Left colon (tissue), 2 donors: ENCODE data around the gene ARFRP1. TPM values are rescaled to one million over a fixed set of nuclear protein-coding genes. Genes with fewer than 3 reads are reported as not detected.
"Not testable (repeated sequence)": the region's sequence is repeated elsewhere in the genome, so short reads cannot be mapped to it uniquely, and the experiment has no call there.

Experiments used
- ATAC-seq: fragments of 200-7000 bp; cut with Tn5 transposase; one replicate; pipeline ENCODE4 v1.9.1; 2020; ENCODE audit warnings: mild to moderate bottlenecking, moderate library complexity
- DNase-seq, 2 donors: peaks; one replicate each; pipeline ENCODE4 v3.0.0-alpha.2; 2020
- intact Hi-C, 2 donors: fragments of 100-400 bp; cut with DNase I in 1 of 2; cut with micrococcal nuclease in 1 of 2; formaldehyde crosslinking; loops; one replicate each; pipeline versions ENCODE4 v1.11.2 to v1.14.0; 2022; cut with DNase I, micrococcal nuclease
- total RNA-seq, 2 donors: library from RNA; stranded (reverse); fragmentation: NEBNext Ultra II Directional; extraction: Animal tissue kit (Norgen Biotek cat#: 25700); gene quantifications; one replicate each; pipeline ENCODE4 v1.2.1, GENCODE V29; 2021
- donor health status: DM: no; HTN: no; CAD: no.
- donor health status: DM: yes; HTN: yes; CAD: no.

The ARFRP1 gene
- total RNA-seq, 2 donors from 2014 or later = 52.2 to 69.5 TPM

- intact Hi-C loops = no loop called here
- DNase-seq (no peak), ATAC-seq (no peak)
Measured at GRCh38 chr20:63734946-63735858, 27.4 kb upstream of the ARFRP1 start.

- intact Hi-C loops = no loop called here
- ATAC-seq (no peak), DNase-seq (no peak)
Measured at GRCh38 chr20:63734111-63734945, 26.6 kb upstream of the ARFRP1 start.

- intact Hi-C loops = no loop called here
- ATAC-seq (no peak), DNase-seq (no peak)
Measured at GRCh38 chr20:63733579-63734081, 25.9 kb upstream of the ARFRP1 start.

GRCh38 chr20:63733117-63733516 is 25.3 kb upstream of the ARFRP1 start:
- DNase-seq (no peak), ATAC-seq (no peak)

GRCh38 chr20:63732118-63733095 is 24.6 kb upstream of the ARFRP1 start:
- intact Hi-C loops = no loop called here
- DNase-seq (no peak), ATAC-seq (no peak)

More at GRCh38 chr20:63733117-63733516, 25.3 kb upstream of the ARFRP1 start:
- intact Hi-C loops = no loop called here

- ATAC-seq (no peak), DNase-seq (no peak)
- intact Hi-C loops = no loop called here
Measured at GRCh38 chr20:63731410-63731809, 23.6 kb upstream of the ARFRP1 start.

GRCh38 chr20:63730189-63730733 is 22.5 kb upstream of the ARFRP1 start:
- intact Hi-C loops, ATAC-seq, DNase-seq: not testable (repeated sequence)

GRCh38 chr20:63722967-63723622 is 15.3 kb upstream of the ARFRP1 start:
- intact Hi-C loops, ATAC-seq, DNase-seq: not testable (repeated sequence)

GRCh38 chr20:63718996-63719395 is 11.2 kb upstream of the ARFRP1 start:
- no peak for DNase-seq
- no peak for ATAC-seq
- intact Hi-C loops = no loop called here

GRCh38 chr20:63714858-63715257 is 7.1 kb upstream of the ARFRP1 start:
- no peak for ATAC-seq
- DNase-seq = no peak
- intact Hi-C loops = no loop called here

- intact Hi-C loops = no loop called here
- ATAC-seq = no peak
Measured at GRCh38 chr20:63712191-63712590, 4.4 kb upstream of the ARFRP1 start.

GRCh38 chr20:63711085-63711645 is 3.4 kb upstream of the ARFRP1 start:
- no peak for DNase-seq
- intact Hi-C loops = no loop called here
- ATAC-seq = no peak

More at GRCh38 chr20:63712191-63712590, 4.4 kb upstream of the ARFRP1 start:
- DNase-seq = no peak

- ATAC-seq (no peak), DNase-seq (no peak)
- intact Hi-C loops = no loop called here
Measured at GRCh38 chr20:63709149-63709527, 1.4 kb upstream of the ARFRP1 start.

- intact Hi-C loops = no loop called here
Measured at GRCh38 chr20:63708301-63709148, 749 bp upstream of the ARFRP1 start.

GRCh38 chr20:63706852-63707557 is 771 bp downstream of the ARFRP1 start:
- DNase-seq (peak; percentile 67 to 77), ATAC-seq (peak; percentile 60)
- intact Hi-C loops = no loop called here

More at GRCh38 chr20:63708301-63709148, 749 bp upstream of the ARFRP1 start:
- ATAC-seq = peak; percentile 2
- peak in 1 of 2 donors; percentile 28 for DNase-seq
